DND-41 (cell line): ENCODE results near the gene TFE3.

Experiments
- CTCF ChIP-seq: IDR thresholded peaks from 2 replicates; pipeline ENCODE4 v1.5.1; 2012; ENCODE audit warnings: borderline replicate concordance, low read length, moderate library complexity, mild to moderate bottlenecking; ENCODE audit not compliant: poor library complexity, severe bottlenecking; ENCODE audit errors: extremely low read depth
- EZH2 ChIP-seq: IDR thresholded peaks from 3 replicates; pipeline ENCODE4 v1.6.1; 2012; ENCODE audit warnings: borderline replicate concordance, low read depth, mild to moderate bottlenecking, moderate library complexity, low read length, inconsistent platforms; ENCODE audit not compliant: severe bottlenecking

- TF ChIP-seq CTCF (no peak), EZH2 (no peak)
These were observed 16.0 kb upstream of the TFE3 start for GRCh38 chrX:49059201-49059600.
